Large intestine (tissue), 3 donors: Measurements from ENCODE around the gene PTPRE. TPM values are rescaled to one million over a fixed set of nuclear protein-coding genes. Genes with fewer than 3 reads are reported as not detected.
A peak's percentile ranks its signal among the peaks of the same experiment; 100 is the strongest.

ENCODE experiments used
- DNase-seq, 2 donors: peaks; one replicate each; pipeline versions ENCODE4 v3.0.0 to v3.0.0-alpha.2; 2013
- H3K27ac ChIP-seq: one replicate; pipeline ENCODE4 v1.5.1; 2013; ENCODE audit warnings: low read length
- H3K27me3 ChIP-seq: 2 replicates; pipeline ENCODE4 v1.6.1; 2013; ENCODE audit warnings: low read length; ENCODE audit not compliant: control insufficient read depth, insufficient read depth
- H3K36me3 ChIP-seq: 2 replicates; pipeline ENCODE4 v1.6.1; 2013; ENCODE audit warnings: low read length; ENCODE audit not compliant: control insufficient read depth, insufficient read depth
- H3K4me1 ChIP-seq: one replicate; pipeline ENCODE4 v1.6.1; 2013; ENCODE audit warnings: low read length; ENCODE audit not compliant: control insufficient read depth, insufficient read depth
- H3K4me3 ChIP-seq: one replicate; pipeline ENCODE4 v1.5.1; 2013; ENCODE audit warnings: low read length
- H3K9me3 ChIP-seq: one replicate; pipeline ENCODE4 v1.6.1; 2013; ENCODE audit warnings: mild to moderate bottlenecking, low read depth, low read length, moderate library complexity; ENCODE audit not compliant: control insufficient read depth
- WGBS: methylation state at CpG from one replicate; pipeline ENCODE4 v1.1.5; 2013; ENCODE audit warnings: low lambda C conversion rate; ENCODE audit not compliant: insufficient coverage; 5-methylcytosine and 5-hydroxymethylcytosine counted together
- polyA plus RNA-seq: library from polyadenylated mRNA; unstranded; fragments of 120-200 nt; gene quantifications from one replicate; pipeline ENCODE4 v1.2.1, GENCODE V29; 2013

The PTPRE gene
- polyA plus RNA-seq, 1 donor: 21.6 TPM

DNA sequence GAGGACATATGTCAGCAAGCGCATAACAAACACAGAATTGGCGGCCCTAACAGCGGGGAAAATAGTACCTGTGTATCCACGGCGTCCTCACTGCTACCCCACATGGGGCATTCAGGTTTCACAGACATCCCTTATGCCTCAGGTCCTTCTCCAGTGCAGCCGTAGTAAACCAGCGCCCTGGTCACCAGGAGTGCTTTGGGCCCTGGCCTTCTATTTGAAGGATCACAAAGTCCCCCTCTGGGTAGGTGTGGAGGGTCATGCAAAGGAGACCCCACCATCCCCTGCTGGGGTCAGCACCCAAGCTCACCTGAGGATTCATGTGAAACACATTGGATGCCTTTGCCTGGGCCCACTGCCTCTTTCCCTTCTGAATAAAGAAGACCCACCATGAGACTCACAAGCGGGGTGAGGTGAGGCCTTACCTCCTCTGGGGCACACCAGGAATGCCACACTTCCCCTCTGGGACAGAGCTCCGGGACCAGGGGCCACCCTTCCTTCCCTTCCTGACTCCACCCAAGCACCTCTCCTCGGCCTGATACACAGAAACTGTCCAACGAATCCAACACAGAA is 32.9 kb upstream of the PTPRE start:
- H3K9me3 ChIP-seq: peaks cover 3% of the 10 kb centered on the region
- no peak for DNase-seq
- no peaks in the 10 kb centered on the region for H3K27me3 ChIP-seq
- peak overlapping the region; percentile 29 for H3K27ac ChIP-seq
- H3K36me3 ChIP-seq: peaks cover 7% of the 10 kb centered on the region
- peaks cover 27% of the 10 kb centered on the region for H3K4me1 ChIP-seq
- no CpG with 5 or more reads among the region's 11 CpGs for WGBS
- no peak overlapping the region for H3K4me3 ChIP-seq

DNA sequence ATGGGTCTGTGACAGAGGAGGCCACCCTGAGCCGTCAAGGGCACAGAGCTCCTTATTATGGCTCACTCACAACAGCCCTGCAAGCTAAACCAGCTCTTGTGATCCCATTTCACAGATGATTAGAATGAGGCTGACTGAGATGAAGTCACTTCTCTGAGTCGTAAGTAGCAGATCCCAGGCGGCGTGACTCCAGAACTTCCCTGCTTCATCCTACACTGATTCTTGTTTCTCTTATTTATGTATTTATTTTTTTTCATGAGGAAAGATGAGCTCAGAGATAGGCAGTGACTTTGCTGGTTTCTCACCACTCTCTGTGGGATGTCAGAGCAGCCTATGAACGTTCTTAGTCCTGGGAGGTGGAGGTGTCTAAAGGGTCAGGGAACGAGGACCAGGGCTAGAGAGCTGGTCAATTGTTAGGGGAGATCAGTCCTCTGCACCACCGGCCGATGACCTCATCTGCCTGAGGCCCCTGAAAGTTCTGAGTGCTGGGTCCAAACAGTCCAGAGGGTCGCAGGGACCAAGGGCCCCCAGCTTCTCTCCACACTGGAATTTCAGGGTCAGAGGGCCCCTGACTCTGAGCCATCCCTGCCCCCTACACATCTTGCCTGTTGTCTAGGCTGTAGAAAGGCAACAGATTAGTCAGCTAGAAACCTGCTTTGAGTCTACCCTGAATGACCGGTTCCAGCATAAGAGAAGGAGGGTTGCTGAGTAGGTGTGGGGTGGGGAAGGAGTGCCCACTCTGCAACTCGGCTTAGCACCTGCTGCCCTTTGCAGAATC is 32.0 kb upstream of the PTPRE start:
- WGBS: no CpG with 5 or more reads among the region's 11 CpGs
- Histone ChIP-seq H3K9me3 (no peaks in the 10 kb centered on the region), H3K27me3 (no peaks in the 10 kb centered on the region), H3K27ac (peak overlapping the region; percentile 44), H3K4me1 (peaks cover 35% of the 10 kb centered on the region), H3K36me3 (peaks cover 13% of the 10 kb centered on the region), H3K4me3 (no peak overlapping the region)
- DNase-seq: peak in 1 of 2 donors; percentile 50

DNA sequence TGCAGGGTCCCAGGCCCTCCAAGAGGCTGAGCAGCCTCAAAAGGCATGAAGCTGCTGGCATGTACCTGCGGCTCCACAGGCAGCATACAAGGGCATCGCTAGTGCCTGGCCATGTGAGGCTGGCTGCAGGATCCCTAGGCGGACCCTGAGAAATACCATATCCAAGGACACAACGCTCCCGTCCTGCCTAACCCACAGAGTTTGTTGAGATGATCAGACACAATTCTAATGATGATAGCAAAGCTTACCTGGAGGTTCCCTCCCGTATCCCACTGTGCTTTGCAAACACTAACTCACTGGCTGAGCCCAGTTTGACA is 31.5 kb upstream of the PTPRE start:
- no peaks in the 10 kb centered on the region for H3K9me3 ChIP-seq
- 100% methylated on average over 1 of the region's 6 CpGs for WGBS
- peaks cover 18% of the 10 kb centered on the region for H3K36me3 ChIP-seq
- H3K4me3 ChIP-seq: no peak overlapping the region
- peaks cover 40% of the 10 kb centered on the region for H3K4me1 ChIP-seq
- no peaks in the 10 kb centered on the region for H3K27me3 ChIP-seq
- DNase-seq: no peak
- peak overlapping the region; percentile 44 for H3K27ac ChIP-seq

DNA sequence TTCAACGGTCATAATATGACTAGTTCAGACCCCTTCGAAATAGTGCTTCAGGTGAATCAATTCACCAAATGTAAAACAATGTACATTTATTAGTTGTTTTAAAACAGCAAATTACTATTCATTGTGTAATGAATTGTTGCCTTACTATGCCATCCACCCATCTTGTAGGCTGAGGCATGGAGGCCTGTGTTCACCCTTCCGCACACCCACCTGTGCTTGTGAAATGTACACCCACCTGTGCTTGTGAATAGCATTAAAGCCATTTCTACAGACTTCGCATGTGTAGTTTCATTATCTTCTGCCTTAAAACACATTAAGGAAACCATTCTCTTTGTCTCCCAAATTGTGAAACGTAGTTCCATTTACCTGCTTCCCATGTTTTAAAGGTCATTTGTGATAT is 31.0 kb upstream of the PTPRE start:
- peaks cover 45% of the 10 kb centered on the region for H3K4me1 ChIP-seq
- no peaks in the 10 kb centered on the region for H3K27me3 ChIP-seq
- H3K27ac ChIP-seq: no peak overlapping the region
- no peak for DNase-seq
- H3K4me3 ChIP-seq: no peak overlapping the region
- H3K9me3 ChIP-seq: no peaks in the 10 kb centered on the region
- H3K36me3 ChIP-seq: peaks cover 18% of the 10 kb centered on the region
- no CpG with 5 or more reads among the region's 5 CpGs for WGBS

DNA sequence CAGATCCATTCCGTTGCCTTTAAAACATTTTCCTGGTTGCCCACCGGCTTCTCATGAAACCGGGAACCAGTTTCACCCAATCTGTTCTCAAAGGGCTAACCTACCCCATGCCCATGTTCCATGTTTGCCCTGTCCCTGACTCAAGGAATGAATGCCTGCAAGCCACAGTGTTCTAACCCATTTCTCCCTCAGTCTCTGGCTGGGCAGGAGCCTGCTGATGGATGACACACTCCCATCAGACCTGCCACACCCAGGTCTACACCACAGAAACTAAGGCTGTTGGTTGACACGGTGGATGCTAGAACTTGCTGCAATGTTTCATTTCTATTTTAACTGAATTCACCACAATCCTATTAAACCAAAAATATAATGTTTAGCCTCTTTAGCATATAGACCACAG is 29.8 kb upstream of the PTPRE start:
- WGBS: no CpG with 5 or more reads among the region's 4 CpGs
- Histone ChIP-seq H3K27ac (peak overlapping the region; percentile 6), H3K9me3 (no peaks in the 10 kb centered on the region), H3K4me1 (peaks cover 51% of the 10 kb centered on the region), H3K4me3 (no peak overlapping the region), H3K36me3 (peaks cover 25% of the 10 kb centered on the region), H3K27me3 (no peaks in the 10 kb centered on the region)
- DNase-seq: no peak

DNA sequence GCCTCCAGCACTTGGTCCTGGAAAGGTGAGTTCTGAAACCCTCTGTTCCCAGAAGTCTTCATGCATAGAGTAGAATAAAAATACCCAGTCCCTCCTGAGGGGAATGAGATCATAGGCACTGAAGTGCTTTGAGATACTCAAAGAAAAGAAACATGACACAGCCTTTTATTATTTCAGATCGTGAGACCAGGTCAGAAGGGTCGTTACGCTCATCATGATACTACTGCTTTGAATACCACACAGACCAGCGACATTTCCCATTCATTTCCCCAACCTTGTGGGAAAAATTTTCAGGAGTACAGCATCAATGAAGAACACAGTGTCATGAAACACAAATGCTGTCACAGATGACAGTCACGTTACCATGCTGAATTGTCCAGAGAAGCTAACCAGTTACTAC is 29.2 kb upstream of the PTPRE start:
- no peak for DNase-seq
- H3K4me3 ChIP-seq: no peak overlapping the region
- H3K27ac ChIP-seq: peak overlapping the region; percentile 6
- no peaks in the 10 kb centered on the region for H3K27me3 ChIP-seq
- WGBS: no CpG with 5 or more reads among the region's 5 CpGs
- no peaks in the 10 kb centered on the region for H3K9me3 ChIP-seq
- H3K4me1 ChIP-seq: peaks cover 50% of the 10 kb centered on the region
- H3K36me3 ChIP-seq: peaks cover 31% of the 10 kb centered on the region

DNA sequence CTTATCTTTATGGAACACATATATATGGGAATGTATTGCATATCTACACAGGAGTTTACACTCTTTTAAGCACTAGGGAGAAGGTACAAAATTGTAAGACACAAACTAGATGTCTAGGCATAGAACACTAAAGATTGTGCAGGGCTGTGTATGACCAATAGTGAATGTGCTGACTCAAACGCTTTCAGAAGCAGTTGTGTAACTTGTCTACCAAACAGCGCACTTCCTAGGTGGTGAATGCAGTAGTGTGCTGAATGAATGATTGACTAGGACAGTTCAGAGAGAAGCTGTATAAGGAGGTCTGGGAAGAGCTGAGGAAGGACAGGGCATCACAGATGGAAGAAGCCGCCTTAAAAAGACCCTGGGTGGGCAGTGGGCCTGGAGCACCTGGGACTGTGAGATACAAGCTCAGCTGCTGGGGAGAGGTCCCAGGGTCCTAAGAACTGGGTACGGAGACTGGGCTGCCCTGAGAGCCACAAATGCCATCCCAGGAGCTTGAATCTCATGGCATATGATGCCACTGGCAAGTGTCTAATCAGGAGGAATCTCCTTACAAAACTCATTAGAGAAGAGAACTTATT is 28.3 kb upstream of the PTPRE start:
- 100% methylated on average over 1 of the region's 4 CpGs for WGBS

DNA sequence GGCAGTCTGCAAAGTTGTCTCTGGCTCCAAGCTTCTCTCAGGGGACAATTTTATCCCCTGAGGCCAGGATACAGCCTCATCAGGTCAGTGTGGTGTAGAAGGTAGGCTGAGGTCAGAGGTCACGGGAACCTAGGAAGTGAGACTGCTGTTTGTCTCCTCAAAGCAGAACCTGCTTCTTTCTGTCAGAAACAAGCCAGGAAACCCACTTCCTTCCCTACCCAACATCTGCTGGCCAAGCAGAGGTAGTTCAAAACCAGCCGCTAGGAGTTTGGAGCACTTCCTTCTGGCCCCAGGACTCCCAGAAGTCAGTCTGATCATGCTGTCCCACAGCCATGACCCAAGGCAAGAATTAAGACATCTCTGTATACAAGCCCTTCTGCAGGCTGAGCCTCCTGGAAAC is 26.3 kb upstream of the PTPRE start:
- peaks cover 48% of the 10 kb centered on the region for H3K36me3 ChIP-seq
- peak overlapping the region; percentile 87 for H3K27ac ChIP-seq
- no CpG with 5 or more reads among the region's 2 CpGs for WGBS
- no peaks in the 10 kb centered on the region for H3K27me3 ChIP-seq
- H3K4me3 ChIP-seq: no peak overlapping the region
- peaks cover 66% of the 10 kb centered on the region for H3K4me1 ChIP-seq
- no peaks in the 10 kb centered on the region for H3K9me3 ChIP-seq
- no peak for DNase-seq

More for the DNA sequence above, 28.3 kb upstream of the PTPRE start:
- Histone ChIP-seq H3K9me3 (no peaks in the 10 kb centered on the region), H3K36me3 (peaks cover 39% of the 10 kb centered on the region), H3K4me3 (no peak overlapping the region), H3K27ac (peak overlapping the region; percentile 60), H3K4me1 (peaks cover 53% of the 10 kb centered on the region), H3K27me3 (no peaks in the 10 kb centered on the region)
- peak; percentile 60 to 75 for DNase-seq

DNA sequence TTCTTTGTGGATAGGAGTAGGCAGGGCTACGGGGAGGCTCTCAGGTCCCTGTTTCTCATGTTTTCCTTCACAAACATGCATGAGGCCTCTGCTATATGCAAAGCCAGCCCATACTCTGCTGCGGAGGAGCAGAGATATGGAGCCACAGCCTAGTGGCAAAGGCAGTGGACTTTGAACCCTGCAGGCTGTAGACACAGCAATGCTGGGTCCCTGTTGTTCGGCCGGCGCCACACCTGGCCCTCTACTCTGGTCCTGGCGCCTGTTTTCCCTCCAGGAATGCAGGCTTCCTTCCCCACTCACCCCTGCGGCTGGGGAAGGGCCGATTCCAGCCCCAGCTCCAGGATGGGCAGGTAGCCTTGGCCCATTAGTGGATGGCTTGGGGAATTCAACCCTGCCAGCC is 25.6 kb upstream of the PTPRE start:
- Histone ChIP-seq H3K4me3 (no peak overlapping the region), H3K27me3 (no peaks in the 10 kb centered on the region), H3K36me3 (peaks cover 48% of the 10 kb centered on the region), H3K9me3 (no peaks in the 10 kb centered on the region), H3K27ac (peak overlapping the region; percentile 87), H3K4me1 (peaks cover 73% of the 10 kb centered on the region)
- DNase-seq: peak; percentile 87 to 94
- WGBS: no CpG with 5 or more reads among the region's 8 CpGs

DNA sequence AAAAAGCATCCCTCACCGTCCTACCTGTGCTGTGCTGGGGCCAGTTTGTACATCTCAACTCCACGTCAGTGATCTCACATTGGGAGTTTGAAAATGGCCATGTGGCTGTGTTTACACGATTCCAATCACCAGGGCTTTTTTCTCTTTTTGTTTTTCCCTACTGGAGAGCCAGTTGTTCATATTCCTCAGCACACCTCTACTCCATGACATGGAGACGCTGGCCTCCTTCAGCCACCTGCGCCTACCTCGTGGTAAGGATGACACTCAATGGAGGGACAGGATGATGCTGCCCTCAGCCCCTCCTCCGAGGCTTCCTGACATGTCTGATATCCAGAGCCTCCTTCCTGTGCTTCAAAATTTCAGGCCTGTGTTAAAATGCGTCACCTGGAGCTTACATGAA is 24.5 kb upstream of the PTPRE start:
- H3K9me3 ChIP-seq: no peaks in the 10 kb centered on the region
- no CpG with 5 or more reads among the region's 8 CpGs for WGBS
- H3K27me3 ChIP-seq: no peaks in the 10 kb centered on the region
- H3K27ac ChIP-seq: peak overlapping the region; percentile 87
- DNase-seq: no peak
- H3K4me1 ChIP-seq: peaks cover 83% of the 10 kb centered on the region
- H3K4me3 ChIP-seq: no peak overlapping the region
- H3K36me3 ChIP-seq: peaks cover 47% of the 10 kb centered on the region
